ENCODE measurements around the gene PPBP.
"Not testable (repeated sequence)": the region's sequence is repeated elsewhere in the genome, so short reads cannot be mapped to it uniquely, and the experiment has no call there.

PPBP gene

GRCh38 chr4:73991742-73992000 lies 3.7 kb upstream of the PPBP start:
- DNase-seq: no peak

GRCh38 chr4:73990988-73991741 lies 3.2 kb upstream of the PPBP start:
- DNase-seq: no peak

GRCh38 chr4:73989928-73990327 lies 1.9 kb upstream of the PPBP start:
- no peak for DNase-seq

GRCh38 chr4:73989031-73989430 lies 1.0 kb upstream of the PPBP start:
- DNase-seq: no peak

- DNase-seq: peak; percentile 22
Observed at GRCh38 chr4:73985528-73985852, 2.5 kb downstream of the PPBP start.

- DNase-seq: no peak
Observed at GRCh38 chr4:73984736-73985527, 3.1 kb downstream of the PPBP start.

- not testable (repeated sequence) for DNase-seq
Observed at GRCh38 chr4:73981175-73981574, 6.8 kb downstream of the PPBP start.

- no peak for DNase-seq
Observed at GRCh38 chr4:73979407-73979957, 8.5 kb downstream of the PPBP start.

GRCh38 chr4:73978886-73979285 lies 9.1 kb downstream of the PPBP start:
- DNase-seq: no peak

- DNase-seq: no peak
Observed at GRCh38 chr4:73976716-73977115, 11.3 kb downstream of the PPBP start.

- DNase-seq: no peak
Observed at GRCh38 chr4:73976217-73976616, 11.8 kb downstream of the PPBP start.

GRCh38 chr4:73974352-73974751 lies 13.6 kb downstream of the PPBP start:
- DNase-seq: no peak

GRCh38 chr4:73970945-73971344 lies 17.0 kb downstream of the PPBP start:
- no peak for DNase-seq

- DNase-seq: no peak
Observed at GRCh38 chr4:73970011-73970410, 18.0 kb downstream of the PPBP start.

- DNase-seq: no peak
Observed at GRCh38 chr4:73967866-73968265, 20.1 kb downstream of the PPBP start.

- DNase-seq: peak; percentile 22
Observed at GRCh38 chr4:73964862-73965611, 23.0 kb downstream of the PPBP start.

- DNase-seq: no peak
Observed at GRCh38 chr4:73962724-73963123, 25.3 kb downstream of the PPBP start.

- DNase-seq: not testable (repeated sequence)
Observed at GRCh38 chr4:73959041-73959440, 28.9 kb downstream of the PPBP start.

- DNase-seq: no peak
Observed at GRCh38 chr4:73952352-73952751, 35.6 kb downstream of the PPBP start.

- not testable (repeated sequence) for DNase-seq
Observed at GRCh38 chr4:73950376-73950920, 37.5 kb downstream of the PPBP start.

- DNase-seq: no peak
Observed at GRCh38 chr4:73948990-73949706, 38.8 kb downstream of the PPBP start.

GRCh38 chr4:73948291-73948690 lies 39.7 kb downstream of the PPBP start:
- no peak for DNase-seq
